H1 (cell line): ENCODE data around the gene CTSW. TPM values are rescaled to one million over a fixed set of nuclear protein-coding genes. Genes with fewer than 3 reads are reported as not detected.

Source experiments
- ATF2 ChIP-seq: IDR thresholded peaks from 2 replicates; pipeline ENCODE4 v1.6.1; 2012; ENCODE audit warnings: low read length, inconsistent platforms
- CBX5 ChIP-seq: fragments of 300-800, 300-1000 bp; sonication (generic); IDR thresholded peaks from 2 replicates; pipeline ENCODE4 v1.7.1; 2016; ENCODE audit warnings: antibody characterized with exemption, low read length, low read depth
- CEBPB ChIP-seq: IDR thresholded peaks from 2 replicates; pipeline ENCODE4 v1.6.1; 2012; ENCODE audit warnings: low read depth, low read length
- CHD2 ChIP-seq: IDR thresholded peaks from 2 replicates; pipeline ENCODE4 v1.6.1; 2012; ENCODE audit warnings: low read length, improper control_type of control experiment
- EGR1 ChIP-seq: IDR thresholded peaks from 2 replicates; pipeline ENCODE4 v1.6.1; 2011; ENCODE audit warnings: low read depth, low read length, borderline replicate concordance
- HDAC6 ChIP-seq: IDR thresholded peaks from one replicate; pipeline ENCODE4 v1.7.1; 2012; ENCODE audit warnings: low read depth, mild to moderate bottlenecking, inconsistent platforms, low read length, moderate library complexity
- JUND ChIP-seq: IDR thresholded peaks from 2 replicates; pipeline ENCODE4 v1.6.1; 2011; ENCODE audit warnings: mild to moderate bottlenecking, improper control_type of control experiment, low read length
- KDM5A ChIP-seq: fragments of 200-600 bp; IDR thresholded peaks from 2 replicates; pipeline ENCODE4 v1.7.1; 2012; ENCODE audit warnings: mild to moderate bottlenecking, low read length, inconsistent platforms, mixed read lengths
- NRF1 ChIP-seq: IDR thresholded peaks from 2 replicates; pipeline ENCODE4 v1.6.1; 2011; ENCODE audit warnings: mild to moderate bottlenecking, low read depth, low read length, improper control_type of control experiment
- PHF8 ChIP-seq: fragments of 200-600 bp; sonication (generic); conservative IDR thresholded peaks from 2 replicates; pipeline ENCODE4 v1.7.1; 2012; ENCODE audit warnings: low read depth, mild to moderate bottlenecking, inconsistent platforms, low read length, moderate library complexity
- POLR2AphosphoS5 ChIP-seq: IDR thresholded peaks from 2 replicates; pipeline ENCODE4 v1.6.1; 2011; ENCODE audit warnings: low read depth, low read length
- RAD21 ChIP-seq, 2 experiments: IDR thresholded peaks in 1 of 2; conservative IDR thresholded peaks in 1 of 2; 2 replicates each; pipeline ENCODE4 v1.6.1; 2011; ENCODE audit warnings: low read depth in 2 of 2, low read length in 2 of 2, improper control_type of control experiment in 1 of 2, inconsistent platforms in 1 of 2, mild to moderate bottlenecking in 1 of 2, moderate library complexity in 1 of 2
- RFX5 ChIP-seq: IDR thresholded peaks from 2 replicates; pipeline ENCODE4 v1.6.1; 2011; ENCODE audit warnings: low read depth, low read length, improper control_type of control experiment, borderline replicate concordance
- RNF2 ChIP-seq: fragments of 200-900, 300-1000 bp; sonication (generic); IDR thresholded peaks from 2 replicates; pipeline ENCODE4 v1.7.1; 2016; ENCODE audit warnings: borderline replicate concordance, low read depth, mild to moderate bottlenecking, antibody characterized with exemption, low read length; ENCODE audit not compliant: poor library complexity, severe bottlenecking; ENCODE audit errors: missing control alignments
- RXRA ChIP-seq: IDR thresholded peaks from 2 replicates; pipeline ENCODE4 v1.6.1; 2011; ENCODE audit warnings: low read depth, mild to moderate bottlenecking, low read length, moderate library complexity; ENCODE audit not compliant: insufficient read depth
- SIN3A ChIP-seq, 2 experiments: IDR thresholded peaks in 1 of 2; conservative IDR thresholded peaks in 1 of 2; 2 replicates each; pipeline ENCODE4 v1.6.1; 2011 to 2012; ENCODE audit warnings: low read length in 2 of 2, improper control_type of control experiment in 1 of 2, low read depth in 1 of 2, mild to moderate bottlenecking in 1 of 2
- SRF ChIP-seq: IDR thresholded peaks from 2 replicates; pipeline ENCODE4 v1.6.1; 2011; ENCODE audit warnings: mild to moderate bottlenecking, low read depth, low read length, moderate library complexity
- TBP ChIP-seq: IDR thresholded peaks from 2 replicates; pipeline ENCODE4 v1.6.1; 2011; ENCODE audit warnings: low read depth, low read length, improper control_type of control experiment
- polyA plus RNA-seq, 7 experiments: library from polyadenylated mRNA; depleted of rRNA in 3 of 7; stranded (reverse) in 5 of 7; unstranded in 2 of 7; fragments of >200 nt in 5 of 7; fragments of 200-250 nt in 2 of 7; gene quantifications; 1 replicate in 5 of 7; 2 replicates in 1 of 7; 4 replicates in 1 of 7; pipeline versions ENCODE4 v1.2.1 to v1.2.3, GENCODE V29; 2011 to 2013; ENCODE audit warnings: missing spikeins in 2 of 7, mixed read lengths in 2 of 7
- total RNA-seq: library from RNA; stranded (reverse); fragmentation: NEBNext Ultra II Directional; extraction: Animal tissue kit (Norgen Biotek cat#: 25700); gene quantifications from 2 replicates; pipeline ENCODE4 v1.2.1, GENCODE V29; 2021

The CTSW gene
- total and polyA plus RNA-seq, 2 of the 8 experiments (the other 6 are each of a cell fraction or from before 2014, with no cell fraction given): not detected

- TF ChIP-seq RAD21 (IDR thresholded peaks at IDR 0.05 in 1 of 2, conservative IDR thresholded peaks at IDR 0.05 in 1 of 2; ENCODE audit: low read depth in 2 of 2, low read length in 2 of 2) (peak; percentile 42 to 64), CHD2 (no peak), RXRA (no peak), NRF1 (no peak), JUND (no peak), EGR1 (no peak), PHF8 (no peak), SIN3A (conservative IDR thresholded peaks at IDR 0.05 in 1 of 2, IDR thresholded peaks at IDR 0.05 in 1 of 2; ENCODE audit: low read depth in 1 of 2, low read length in 2 of 2) (0 out of 4 replicates have a peak, but pooled peaks of 1 of the 2 experiments have one; percentile 35), CEBPB (no peak), ATF2 (no peak), SRF (no peak), RFX5 (peak; percentile 39; the same call in 1 of the 2 replicates), HDAC6 (no peak), RNF2 (no peak), TBP (no peak), POLR2AphosphoS5 (no peak), CBX5 (no peak), KDM5A (no peak)
Observed at GRCh38 chr11:65911682-65912568, 32.3 kb downstream of the CTSW start (continued).
